Measurements from ENCODE around the gene ZNF512B. TPM values are rescaled to one million over a fixed set of nuclear protein-coding genes. Genes with fewer than 3 reads are reported as not detected.

Gene ZNF512B
- polyA plus RNA-seq, 3 donors: 0.10 to 2.6 TPM; not detected in 1

DNA sequence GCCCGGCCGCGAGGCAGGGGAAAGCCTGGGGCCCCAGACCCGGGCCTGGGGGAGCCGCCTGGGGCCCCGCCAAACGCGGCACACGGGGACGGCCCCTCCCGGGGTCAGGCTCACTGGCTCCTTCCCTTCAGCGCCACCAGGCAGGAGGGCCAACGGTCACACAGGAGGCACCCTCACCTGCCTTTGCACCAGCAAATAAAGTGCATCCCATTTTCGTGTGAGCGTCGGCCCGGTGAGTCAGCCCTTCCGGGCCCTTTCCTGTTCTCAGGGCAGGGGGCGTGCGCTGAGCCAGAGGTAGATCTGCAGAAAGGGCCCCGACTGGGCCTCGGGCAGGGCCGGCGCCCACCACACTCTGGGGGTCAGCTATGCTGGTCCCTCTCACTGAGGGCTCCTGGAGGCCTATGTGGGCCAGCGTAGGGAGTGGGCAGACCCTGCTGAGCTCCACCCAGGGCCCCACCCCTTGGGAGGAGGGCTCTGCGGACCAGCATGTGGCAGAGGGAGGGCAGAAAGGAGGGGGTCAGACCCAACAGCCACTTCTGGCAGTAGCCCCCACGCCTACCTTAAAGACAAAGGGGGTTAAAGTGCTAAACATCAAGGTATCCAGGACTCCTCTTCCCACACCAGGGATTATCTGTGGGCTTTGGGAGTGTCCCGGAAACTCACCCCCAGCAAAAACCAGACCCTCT, 12.6 kb downstream of the ZNF512B start:
- H2AFZ ChIP-seq (ENCODE audit: insufficient read depth, low read depth, low read length, poor library complexity, severe bottlenecking): no peak overlapping the region
- intact Hi-C loops (cut with micrococcal nuclease): loop anchor here in 1 of 2 donors (2.0 to 5.0 kb wide), 3 partner anchors 60 to 250 kb away; partner anchors contain the start of genes ARFRP1, DNAJC5, TCEA2 and ZGPAT
- H3K4me3 Mint-ChIP-seq: peak overlapping the region; percentile 76 to 85
- H3K79me2 ChIP-seq (ENCODE audit: insufficient read depth, low read length): peaks cover 39% of the 10 kb centered on the region
- H3K4me1 ChIP-seq (ENCODE audit: control insufficient read depth in 1 of 2, insufficient read depth in 2 of 2, low read length in 2 of 2): peaks cover 24 to 39% of the 10 kb centered on the region in 2 donors
- DNase-seq: peak in 2 of 3 donors; percentile 48 to 69
- TF ChIP-seq, protein P1, sequence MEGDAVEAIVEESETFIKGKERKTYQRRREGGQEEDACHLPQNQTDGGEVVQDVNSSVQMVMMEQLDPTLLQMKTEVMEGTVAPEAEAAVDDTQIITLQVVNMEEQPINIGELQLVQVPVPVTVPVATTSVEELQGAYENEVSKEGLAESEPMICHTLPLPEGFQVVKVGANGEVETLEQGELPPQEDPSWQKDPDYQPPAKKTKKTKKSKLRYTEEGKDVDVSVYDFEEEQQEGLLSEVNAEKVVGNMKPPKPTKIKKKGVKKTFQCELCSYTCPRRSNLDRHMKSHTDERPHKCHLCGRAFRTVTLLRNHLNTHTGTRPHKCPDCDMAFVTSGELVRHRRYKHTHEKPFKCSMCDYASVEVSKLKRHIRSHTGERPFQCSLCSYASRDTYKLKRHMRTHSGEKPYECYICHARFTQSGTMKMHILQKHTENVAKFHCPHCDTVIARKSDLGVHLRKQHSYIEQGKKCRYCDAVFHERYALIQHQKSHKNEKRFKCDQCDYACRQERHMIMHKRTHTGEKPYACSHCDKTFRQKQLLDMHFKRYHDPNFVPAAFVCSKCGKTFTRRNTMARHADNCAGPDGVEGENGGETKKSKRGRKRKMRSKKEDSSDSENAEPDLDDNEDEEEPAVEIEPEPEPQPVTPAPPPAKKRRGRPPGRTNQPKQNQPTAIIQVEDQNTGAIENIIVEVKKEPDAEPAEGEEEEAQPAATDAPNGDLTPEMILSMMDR (IDR thresholded peaks at IDR 0.05): no peak
- H3K9ac ChIP-seq (ENCODE audit: insufficient read depth, low read length, poor library complexity, severe bottlenecking): peak overlapping the region; percentile 36
- H3K4me2 ChIP-seq (replicated peaks; ENCODE audit: extremely low read depth, low read length, poor library complexity, severe bottlenecking): peak overlapping the region; percentile 89
- H3K36me3 ChIP-seq (replicated peaks in 1 of 2; ENCODE audit: control insufficient read depth in 1 of 2, insufficient read depth in 2 of 2, low read length in 2 of 2): peaks cover 1 to 10% of the 10 kb centered on the region in 2 donors
- H3K9me3 ChIP-seq (replicated peaks in 1 of 2; ENCODE audit: control insufficient read depth in 1 of 2, insufficient read depth in 1 of 2, low read length in 2 of 2): no peaks in the 10 kb centered on the region
- H3K4me1 Mint-ChIP-seq: peaks cover 28% of the 10 kb centered on the region
- H3K27me3 Mint-ChIP-seq (ENCODE audit: low read depth in 3 of 3): peaks cover 0 to 5% (median 2%) of the 10 kb centered on the region in 3 donors
- peaks cover 7% of the 10 kb centered on the region in 2 donors for H3K36me3 Mint-ChIP-seq
- H3K9me3 Mint-ChIP-seq: no peaks in the 10 kb centered on the region
- 0% methylated on average over 25 of the region's 28 CpGs for WGBS (ENCODE audit: insufficient coverage)
- H4K20me1 ChIP-seq (ENCODE audit: insufficient read depth, low read length): peaks cover 39% of the 10 kb centered on the region
- H3K27me3 ChIP-seq (ENCODE audit: control insufficient read depth in 2 of 2, insufficient read depth in 2 of 2, low read length in 2 of 2): no peaks in the 10 kb centered on the region
- no peak overlapping the region for H3K27ac ChIP-seq (ENCODE audit: low read depth in 1 of 2, low read length in 2 of 2)
- H3K27ac Mint-ChIP-seq: peak overlapping the region in 1 of 7 donors; percentile 36
- peak overlapping the region; percentile 39 to 93 (median 67) for H3K4me3 ChIP-seq (replicated peaks in 1 of 3; ENCODE audit: low read depth in 2 of 3, low read length in 3 of 3)

DNA sequence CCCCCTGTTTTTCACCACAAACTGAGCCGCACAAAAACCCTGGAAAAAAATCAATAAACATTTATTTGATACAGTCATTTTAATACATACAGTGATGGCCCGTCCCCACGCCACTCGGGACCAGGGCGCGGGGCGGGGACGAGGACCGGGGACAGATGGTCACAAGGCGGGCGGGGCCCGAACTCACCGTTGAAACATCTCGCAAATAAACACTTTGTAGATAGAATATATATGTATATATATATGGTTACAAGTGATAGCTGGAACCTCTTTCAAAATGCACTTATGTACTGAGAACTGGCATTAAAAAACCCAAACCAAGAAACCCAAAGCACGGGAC, 13.1 kb downstream of the ZNF512B start:
- peaks cover 30% of the 10 kb centered on the region for H3K4me1 Mint-ChIP-seq
- DNase-seq: no peak
- Histone ChIP-seq H3K9me3 (replicated peaks in 1 of 2; ENCODE audit: control insufficient read depth in 1 of 2, insufficient read depth in 1 of 2, low read length in 2 of 2) (no peaks in the 10 kb centered on the region), H3K4me1 (ENCODE audit: control insufficient read depth in 1 of 2, insufficient read depth in 2 of 2, low read length in 2 of 2) (peaks cover 24 to 39% of the 10 kb centered on the region in 2 donors), H3K4me3 (replicated peaks in 1 of 3; ENCODE audit: low read depth in 2 of 3, low read length in 3 of 3) (peak overlapping the region; percentile 39 to 93 (median 67)), H3K27ac (ENCODE audit: low read depth in 1 of 2, low read length in 2 of 2) (no peak overlapping the region), H3K9ac (ENCODE audit: insufficient read depth, low read length, poor library complexity, severe bottlenecking) (peak overlapping the region; percentile 36), H2AFZ (ENCODE audit: insufficient read depth, low read depth, low read length, poor library complexity, severe bottlenecking) (no peak overlapping the region), H3K4me2 (replicated peaks; ENCODE audit: extremely low read depth, low read length, poor library complexity, severe bottlenecking) (peak overlapping the region; percentile 89), H3K27me3 (ENCODE audit: control insufficient read depth in 2 of 2, insufficient read depth in 2 of 2, low read length in 2 of 2) (no peaks in the 10 kb centered on the region), H3K36me3 (replicated peaks in 1 of 2; ENCODE audit: control insufficient read depth in 1 of 2, insufficient read depth in 2 of 2, low read length in 2 of 2) (peaks cover 0 to 5% of the 10 kb centered on the region in 2 donors), H3K79me2 (ENCODE audit: insufficient read depth, low read length) (peaks cover 44% of the 10 kb centered on the region), H4K20me1 (ENCODE audit: insufficient read depth, low read length) (peaks cover 44% of the 10 kb centered on the region)
- H3K27ac Mint-ChIP-seq: peak overlapping the region in 1 of 7 donors; percentile 71
- 0% methylated on average over 1 of the region's 15 CpGs for WGBS (ENCODE audit: insufficient coverage)
- H3K27me3 Mint-ChIP-seq (ENCODE audit: low read depth in 3 of 3): peaks cover 0 to 5% (median 2%) of the 10 kb centered on the region in 3 donors
- peak overlapping the region; percentile 76 to 85 for H3K4me3 Mint-ChIP-seq
- no peaks in the 10 kb centered on the region for H3K9me3 Mint-ChIP-seq
- intact Hi-C loops (cut with micrococcal nuclease): loop anchor here in 1 of 2 donors (1.0 to 5.0 kb wide), 4 partner anchors 24 to 249 kb away; partner anchors contain the start of genes ARFRP1, DNAJC5, TCEA2 and ZGPAT
- TF ChIP-seq, protein P1 (IDR thresholded peaks at IDR 0.05): no peak
- peaks cover 6 to 8% of the 10 kb centered on the region in 2 donors for H3K36me3 Mint-ChIP-seq
